NCI-H524 (cell line): Measurements from ENCODE around the gene STK38.

Experiments
- DNase-seq, 2 experiments: peaks; one replicate each; lab custom pipeline; 2025; lab: John Stamatoyannopoulos, UW

STK38 gene

GRCh38 chr6:36523451-36523850, 23.8 kb downstream of the STK38 start:
- DNase-seq = no peak

- no peak for DNase-seq
Measured at GRCh38 chr6:36519352-36519751, 27.9 kb downstream of the STK38 start.

- no peak for DNase-seq
Measured at GRCh38 chr6:36517408-36517807, 29.9 kb downstream of the STK38 start.

- DNase-seq = no peak
Measured at GRCh38 chr6:36516988-36517387, 30.3 kb downstream of the STK38 start.

GRCh38 chr6:36516559-36516958, 30.7 kb downstream of the STK38 start:
- DNase-seq = no peak

GRCh38 chr6:36515844-36516243, 31.4 kb downstream of the STK38 start:
- no peak for DNase-seq

- DNase-seq = no peak
Measured at GRCh38 chr6:36514554-36515456, 32.5 kb downstream of the STK38 start.

GRCh38 chr6:36510365-36510764, 36.9 kb downstream of the STK38 start:
- DNase-seq = no peak

GRCh38 chr6:36508532-36508931, 38.7 kb downstream of the STK38 start:
- DNase-seq = no peak

GRCh38 chr6:36506611-36507010, 40.7 kb downstream of the STK38 start:
- DNase-seq = no peak

- no peak for DNase-seq
Measured at GRCh38 chr6:36505744-36506534, 41.3 kb downstream of the STK38 start.

- DNase-seq = no peak
Measured at GRCh38 chr6:36504982-36505381, 42.3 kb downstream of the STK38 start.

- no peak for DNase-seq
Measured at GRCh38 chr6:36504181-36504580, 43.1 kb downstream of the STK38 start.

- no peak for DNase-seq
Measured at GRCh38 chr6:36501686-36502085, 45.6 kb downstream of the STK38 start.

GRCh38 chr6:36499918-36500317, 47.4 kb downstream of the STK38 start:
- DNase-seq = no peak

GRCh38 chr6:36495086-36495485, 52.2 kb downstream of the STK38 start:
- no peak for DNase-seq

GRCh38 chr6:36493859-36494258, 53.4 kb downstream of the STK38 start:
- DNase-seq = no peak

- DNase-seq = no peak
Measured at GRCh38 chr6:36493319-36493718, 54.0 kb downstream of the STK38 start.

GRCh38 chr6:36492621-36493020, 54.7 kb downstream of the STK38 start:
- DNase-seq = no peak

GRCh38 chr6:36492092-36492491, 55.2 kb downstream of the STK38 start:
- DNase-seq = no peak

- no peak for DNase-seq
Measured at GRCh38 chr6:36491378-36491965, 55.8 kb downstream of the STK38 start.

- DNase-seq = no peak
Measured at GRCh38 chr6:36489426-36489825, 57.9 kb downstream of the STK38 start.

GRCh38 chr6:36488221-36488620, 59.1 kb downstream of the STK38 start:
- DNase-seq = no peak
